Measurements from ENCODE around the gene PHKG1. TPM values are rescaled to one million over a fixed set of nuclear protein-coding genes. Genes with fewer than 3 reads are reported as not detected.
"Not testable (repeated sequence)": the region's sequence is repeated elsewhere in the genome, so short reads cannot be mapped to it uniquely, and the experiment has no call there.

Gene PHKG1
- total RNA-seq, 4 donors from 2014 or later, result 0.31 to 2.7 (median 0.57) TPM; not detected in 1

- Histone ChIP-seq H3K27ac (peak overlapping the region in 2 of 4 donors; percentile 36 to 80), H3K9me3 (no peaks in the 10 kb centered on the region), H3K4me3 (no peak overlapping the region), H3K27me3 (no peaks in the 10 kb centered on the region), H3K4me1 (peaks cover 8 to 63% (median 32%) of the 10 kb centered on the region in 3 donors), H3K36me3 (peaks cover 0 to 6% (median 0%) of the 10 kb centered on the region in 3 donors)
- no peak for DNase-seq
- TF ChIP-seq CTCF (IDR thresholded peaks at IDR 0.05) (no peak), POLR2A (IDR thresholded peaks at IDR 0.05) (no peak)
- intact Hi-C loops (cut with DNase I), result no loop called here
- 74 to 88% methylated on average over 1 of the region's 1 CpG for WGBS, 2 donors
Measured at GRCh38 chr7:56048245-56048644, 44.5 kb downstream of the PHKG1 start.

- H3K27me3 ChIP-seq; H3K36me3 ChIP-seq; H3K4me3 ChIP-seq; intact Hi-C loops (cut with DNase I); H3K9me3 ChIP-seq; DNase-seq: not testable (repeated sequence)
- peak overlapping the region in 3 of 4 donors; percentile 55 to 80 (median 66) for H3K27ac ChIP-seq
- 38 to 75% methylated on average over 4 to 11 of the region's 11 CpGs for WGBS, 2 donors
- peaks cover 3 to 56% (median 25%) of the 10 kb centered on the region in 3 donors for H3K4me1 ChIP-seq
Measured at GRCh38 chr7:56047446-56048116, 45.2 kb downstream of the PHKG1 start.

- DNase-seq, result no peak
- Histone ChIP-seq H3K9me3 (no peaks in the 10 kb centered on the region), H3K4me1 (peaks cover 3 to 50% (median 21%) of the 10 kb centered on the region in 3 donors), H3K36me3 (peaks cover 0 to 7% (median 0%) of the 10 kb centered on the region in 3 donors), H3K4me3 (no peak overlapping the region), H3K27me3 (no peaks in the 10 kb centered on the region), H3K27ac (peak overlapping the region; percentile 43 to 80 (median 60))
- intact Hi-C loops (cut with DNase I), result no loop called here
- WGBS, 2 donors, result 26 to 32% methylated on average over 5 of the region's 5 CpGs
- TF ChIP-seq CTCF (IDR thresholded peaks at IDR 0.05) (no peak), POLR2A (IDR thresholded peaks at IDR 0.05) (no peak)
Measured at GRCh38 chr7:56046721-56047445, 45.9 kb downstream of the PHKG1 start.

DNA sequence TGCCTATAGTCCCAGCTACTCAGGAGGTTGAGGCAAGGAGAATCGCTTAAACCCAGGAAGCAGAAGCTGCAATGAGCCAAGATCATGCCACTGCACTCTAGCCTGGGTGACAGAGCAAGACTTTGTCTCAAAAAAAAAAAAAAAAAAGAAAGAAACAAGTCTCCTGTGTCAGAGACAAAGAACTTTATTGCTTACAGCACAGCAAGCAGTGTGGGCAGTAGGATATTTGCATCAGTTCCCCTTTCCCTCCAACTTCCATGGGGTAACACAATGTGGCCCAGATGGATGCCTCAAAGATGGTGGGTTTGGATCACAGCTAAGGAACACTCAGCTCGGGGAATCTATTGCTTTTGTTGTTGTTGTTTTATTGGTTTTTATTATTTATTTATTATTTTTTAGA, 47.0 kb downstream of the PHKG1 start:
- peak overlapping the region in 1 of 4 donors; percentile 66 for H3K27ac ChIP-seq
- H3K9me3 ChIP-seq, result not testable (repeated sequence)

DNA sequence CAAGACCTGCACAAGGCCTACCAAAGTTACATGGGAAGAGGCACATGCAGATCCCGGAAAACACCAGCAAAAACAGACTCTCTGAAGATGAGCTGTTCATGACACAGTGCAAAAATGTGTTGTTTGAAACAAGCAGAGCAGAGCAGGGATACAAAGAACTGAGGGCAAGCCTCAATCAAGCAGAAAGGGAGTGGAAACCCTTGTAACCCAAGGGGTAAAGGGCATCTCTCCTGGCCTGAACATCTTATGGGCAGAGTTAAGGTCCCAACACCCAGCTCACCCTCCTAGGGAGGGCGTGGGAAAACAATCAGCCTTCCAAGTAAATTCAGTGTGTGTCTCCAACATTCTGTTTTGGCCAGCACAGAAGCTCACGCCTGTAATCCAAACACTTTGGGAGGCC, 52.0 kb downstream of the PHKG1 start:
- H3K36me3 ChIP-seq, result peaks cover 0 to 7% (median 0%) of the 10 kb centered on the region in 3 donors
- intact Hi-C loops (cut with DNase I), result no loop called here
- TF ChIP-seq CTCF (IDR thresholded peaks at IDR 0.05) (no peak), POLR2A (IDR thresholded peaks at IDR 0.05) (no peak)
- H3K4me3 ChIP-seq, result no peak overlapping the region
- no peak for DNase-seq
- H3K4me1 ChIP-seq, result no peaks in the 10 kb centered on the region
- H3K27ac ChIP-seq, result no peak overlapping the region
- H3K27me3 ChIP-seq, result no peaks in the 10 kb centered on the region
- 79 to 83% methylated on average over 2 to 3 of the region's 3 CpGs for WGBS, 2 donors
- H3K9me3 ChIP-seq, result no peaks in the 10 kb centered on the region

More for the DNA sequence above, 47.0 kb downstream of the PHKG1 start:
- intact Hi-C loops (cut with DNase I); H3K36me3 ChIP-seq; H3K4me3 ChIP-seq; H3K27me3 ChIP-seq; DNase-seq: not testable (repeated sequence)
- WGBS, 2 donors, result 87 to 93% methylated on average over 1 to 2 of the region's 2 CpGs
- H3K4me1 ChIP-seq, result peaks cover 3 to 48% (median 21%) of the 10 kb centered on the region in 3 donors

Data from esophagus squamous epithelium (tissue), 5 donors.